ENCODE data around the gene ADD2.
"Not testable (repeated sequence)": the region's sequence is repeated elsewhere in the genome, so short reads cannot be mapped to it uniquely, and the experiment has no call there.

ADD2 gene

DNA sequence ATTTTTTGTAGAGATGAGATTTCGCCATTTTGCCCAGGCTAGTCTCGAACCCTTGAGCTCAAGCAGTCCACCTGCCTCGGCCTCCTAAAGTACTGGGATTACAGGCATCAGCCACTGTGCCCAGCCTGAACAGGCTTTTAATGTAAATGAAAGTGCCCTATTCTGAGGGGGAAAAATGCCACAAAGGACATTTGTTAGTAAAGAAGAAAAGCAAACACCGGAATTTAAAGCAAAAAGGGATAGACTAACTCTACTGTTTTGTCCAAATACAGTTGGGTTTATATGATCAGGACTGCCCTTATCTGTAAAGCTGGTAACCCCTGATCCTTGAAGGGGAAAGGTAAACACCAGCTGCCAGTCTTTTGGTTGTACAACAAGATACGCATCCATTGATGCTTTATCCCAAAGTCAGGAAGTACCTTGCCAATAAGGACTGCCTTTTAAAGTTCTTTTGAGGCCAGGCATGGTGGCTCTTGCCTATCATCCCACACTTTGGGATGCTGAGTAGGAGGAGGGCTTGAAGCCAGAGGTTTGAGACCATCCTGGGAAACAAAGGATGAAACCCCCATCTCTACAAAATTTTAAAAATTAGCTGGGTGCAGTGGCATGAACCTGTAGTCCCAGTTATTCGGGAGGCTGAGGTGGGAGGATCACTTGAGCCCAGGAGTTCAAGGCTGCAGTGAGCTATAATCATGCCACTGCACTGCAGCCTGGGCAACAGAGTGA lies 39.3 kb upstream of the ADD2 start:
- H3K4me3 ChIP-seq (ENCODE audit: low read depth, low read length): no peak overlapping the region
- TF ChIP-seq POLR2A (IDR thresholded peaks at IDR 0.05; ENCODE audit: extremely low read depth, insufficient read length) (no peak), MYC (IDR thresholded peaks at IDR 0.05; ENCODE audit: low read depth, low read length) (no peak), MAX (IDR thresholded peaks at IDR 0.05; ENCODE audit: low read depth, low read length) (no peak), CTCF (IDR thresholded peaks at IDR 0.05; ENCODE audit: low read depth, low read length) (no peak)
- no peak for DNase-seq (ENCODE audit: low read depth)

DNA sequence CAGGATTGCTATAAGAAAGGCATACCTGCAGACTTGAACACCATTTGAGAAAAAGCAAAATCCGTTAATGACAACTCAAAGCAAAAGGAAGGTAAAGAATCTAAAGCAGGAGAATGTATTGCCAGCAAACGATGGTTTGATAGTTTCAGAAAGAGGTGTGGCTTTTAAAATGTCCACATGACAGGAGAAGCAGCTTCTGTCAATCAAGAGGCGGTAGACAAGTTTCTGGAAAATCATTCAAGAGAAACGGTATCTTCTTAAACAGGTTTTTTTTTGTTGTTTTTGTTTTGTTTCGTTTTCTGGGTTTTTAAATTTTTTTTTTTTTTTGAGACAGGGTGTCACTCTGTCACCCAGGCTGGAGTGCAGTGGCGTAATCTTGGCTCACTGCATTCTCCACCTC lies 38.6 kb upstream of the ADD2 start:
- H3K4me3 ChIP-seq (ENCODE audit: low read depth, low read length): no peak overlapping the region
- no peak for DNase-seq (ENCODE audit: low read depth)
- no peak for TF ChIP-seq MAX (IDR thresholded peaks at IDR 0.05; ENCODE audit: low read depth, low read length)
- no peak for TF ChIP-seq MYC (IDR thresholded peaks at IDR 0.05; ENCODE audit: low read depth, low read length)
- no peak for TF ChIP-seq POLR2A (IDR thresholded peaks at IDR 0.05; ENCODE audit: extremely low read depth, insufficient read length)
- TF ChIP-seq CTCF (IDR thresholded peaks at IDR 0.05; ENCODE audit: low read depth, low read length): no peak

DNA sequence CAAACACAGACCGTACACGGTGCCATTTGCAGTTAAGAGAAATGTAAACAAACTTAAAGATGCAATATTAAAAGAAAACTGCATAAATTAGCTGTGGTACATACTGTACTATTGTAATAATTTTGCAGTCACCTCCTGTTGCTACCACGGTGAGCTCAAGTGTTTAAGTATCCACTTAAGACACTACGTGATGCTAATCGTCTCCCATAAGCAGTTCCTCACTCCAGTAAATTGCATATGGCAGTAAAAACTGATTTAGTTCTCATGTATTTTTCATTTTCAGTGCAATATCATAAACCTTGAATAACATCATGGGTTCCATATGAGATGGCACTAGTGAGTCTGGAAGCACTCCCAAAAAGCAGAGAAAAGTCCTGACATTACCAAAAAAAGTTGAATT lies 38.0 kb upstream of the ADD2 start:
- DNase-seq (ENCODE audit: low read depth): no peak
- H3K4me3 ChIP-seq (ENCODE audit: low read depth, low read length): no peak overlapping the region
- TF ChIP-seq MYC (IDR thresholded peaks at IDR 0.05; ENCODE audit: low read depth, low read length) (no peak), POLR2A (IDR thresholded peaks at IDR 0.05; ENCODE audit: extremely low read depth, insufficient read length) (no peak), MAX (IDR thresholded peaks at IDR 0.05; ENCODE audit: low read depth, low read length) (no peak), CTCF (IDR thresholded peaks at IDR 0.05; ENCODE audit: low read depth, low read length) (no peak)

DNA sequence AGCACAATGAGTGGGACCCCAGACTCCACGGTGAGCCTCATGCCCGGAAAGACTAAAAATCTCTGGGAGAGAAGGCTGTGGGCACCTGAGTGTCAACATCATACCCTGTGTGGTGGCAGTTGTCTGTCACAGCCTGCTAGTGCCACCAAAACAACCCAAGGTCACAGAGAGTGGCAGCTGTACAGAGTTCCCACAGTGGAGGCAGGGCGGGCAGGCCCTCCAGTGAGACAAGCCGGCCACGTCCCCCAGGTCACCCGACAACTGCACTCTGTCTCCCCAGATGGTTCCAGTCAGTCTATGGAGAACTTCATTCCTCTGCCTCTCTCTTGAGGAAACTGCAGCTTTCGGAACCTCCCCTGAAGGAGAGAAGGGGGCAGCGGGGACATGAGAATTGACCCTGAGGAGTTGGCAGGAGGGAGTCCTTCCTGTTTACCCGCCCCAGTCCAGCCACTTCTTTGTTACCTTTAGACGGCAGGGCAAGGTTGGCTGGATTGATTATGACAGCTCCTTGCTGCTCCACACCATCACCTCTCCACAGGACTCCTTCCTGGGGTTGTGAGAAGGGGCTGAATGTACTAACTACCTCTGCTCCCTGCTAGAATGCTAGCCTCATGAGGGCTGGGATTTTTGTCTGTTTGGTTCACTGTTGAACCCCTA lies 33.7 kb upstream of the ADD2 start:
- DNase-seq (ENCODE audit: low read depth): no peak

GRCh38 chr2:70799706-70800105 lies 31.7 kb upstream of the ADD2 start:
- H3K4me3 ChIP-seq (ENCODE audit: low read depth, low read length): no peak overlapping the region
- no peak for TF ChIP-seq MAX (IDR thresholded peaks at IDR 0.05; ENCODE audit: low read depth, low read length)
- no peak for TF ChIP-seq CTCF (IDR thresholded peaks at IDR 0.05; ENCODE audit: low read depth, low read length)
- no peak for TF ChIP-seq POLR2A (IDR thresholded peaks at IDR 0.05; ENCODE audit: extremely low read depth, insufficient read length)
- no peak for TF ChIP-seq MYC (IDR thresholded peaks at IDR 0.05; ENCODE audit: low read depth, low read length)
- no peak for DNase-seq (ENCODE audit: low read depth)

More for the DNA sequence above, 33.7 kb upstream of the ADD2 start:
- H3K4me3 ChIP-seq (ENCODE audit: low read depth, low read length): no peak overlapping the region
- TF ChIP-seq MAX (IDR thresholded peaks at IDR 0.05; ENCODE audit: low read depth, low read length): no peak
- no peak for TF ChIP-seq CTCF (IDR thresholded peaks at IDR 0.05; ENCODE audit: low read depth, low read length)
- TF ChIP-seq MYC (IDR thresholded peaks at IDR 0.05; ENCODE audit: low read depth, low read length): no peak
- TF ChIP-seq POLR2A (IDR thresholded peaks at IDR 0.05; ENCODE audit: extremely low read depth, insufficient read length): no peak

- not testable (repeated sequence) for H3K4me3 ChIP-seq (ENCODE audit: low read depth, low read length)
- DNase-seq (ENCODE audit: low read depth): peak; percentile 15
These were observed 30.0 kb upstream of the ADD2 start for GRCh38 chr2:70797996-70798395.

Measured in NB4 (cell line).